Kidney tubule cell (primary cell): ENCODE data around the gene MAST2.
"Not testable (repeated sequence)": the region's sequence is repeated elsewhere in the genome, so short reads cannot be mapped to it uniquely, and the experiment has no call there.

Experiments
- DNase-seq: peaks from one replicate; pipeline ENCODE4 v3.0.0-alpha.2; 2018; ENCODE audit warnings: low spot score

Gene MAST2

DNA sequence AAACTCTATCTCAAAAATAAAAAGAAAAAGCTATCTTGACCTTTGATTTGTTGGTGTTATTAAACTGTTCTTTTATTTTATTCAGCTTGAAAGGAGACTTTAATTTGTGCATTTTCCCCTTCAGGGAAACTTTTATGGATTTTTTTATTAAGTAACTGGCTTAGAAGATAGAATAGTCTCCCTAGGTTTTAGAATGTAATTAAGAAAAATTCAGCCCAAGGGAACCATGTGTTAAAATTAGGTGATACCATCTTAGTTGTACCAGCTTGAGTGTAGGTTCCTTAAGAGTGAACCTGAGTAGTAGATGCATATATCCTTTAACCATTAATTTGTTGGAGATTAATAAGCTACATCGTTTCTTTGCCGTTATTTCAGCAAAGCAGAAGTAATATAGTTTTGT is 11.4 kb downstream of the MAST2 start:
- no peak for DNase-seq

- peak; percentile 67 for DNase-seq
Observed at GRCh38 chr1:45815667-45816458, 12.5 kb downstream of the MAST2 start.

DNA sequence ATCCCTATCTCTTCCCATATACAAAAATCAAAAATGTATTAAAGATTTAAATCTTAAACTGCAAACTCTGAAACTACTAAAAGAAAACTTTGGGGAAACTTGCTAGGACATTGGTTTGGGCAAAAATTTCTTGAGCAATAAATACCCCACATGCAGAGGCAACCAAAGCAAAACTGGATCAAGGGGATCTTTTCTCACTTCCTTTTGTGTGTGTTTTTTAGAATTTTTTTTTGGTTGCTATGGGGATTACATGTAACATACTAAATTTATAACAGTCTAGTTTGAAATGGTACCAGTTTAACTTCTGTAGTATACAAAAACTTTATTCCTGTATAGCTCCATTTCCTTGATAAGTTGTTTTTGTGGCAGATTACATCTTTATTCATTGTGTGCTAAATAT is 16.8 kb downstream of the MAST2 start:
- DNase-seq = no peak

DNA sequence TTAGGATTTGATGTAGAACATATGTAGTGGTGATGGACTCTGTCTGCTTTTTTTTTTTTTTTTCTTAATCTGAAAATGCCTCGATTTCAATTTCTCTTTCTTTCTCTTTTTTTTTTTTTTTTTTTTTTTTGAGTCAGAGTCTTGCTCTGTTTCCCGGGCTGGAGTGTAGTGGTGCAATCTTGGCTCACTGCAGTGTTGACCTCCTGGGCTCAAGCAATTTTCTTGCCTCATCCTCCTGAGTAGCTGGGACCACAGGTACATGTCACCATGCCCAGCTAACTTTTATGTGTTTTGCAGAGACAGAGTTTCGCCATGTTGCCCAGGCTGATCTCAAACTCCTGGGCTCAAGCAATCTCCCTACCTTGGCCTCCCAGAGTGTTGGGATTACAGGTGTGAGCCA is 17.4 kb downstream of the MAST2 start:
- no peak for DNase-seq

DNA sequence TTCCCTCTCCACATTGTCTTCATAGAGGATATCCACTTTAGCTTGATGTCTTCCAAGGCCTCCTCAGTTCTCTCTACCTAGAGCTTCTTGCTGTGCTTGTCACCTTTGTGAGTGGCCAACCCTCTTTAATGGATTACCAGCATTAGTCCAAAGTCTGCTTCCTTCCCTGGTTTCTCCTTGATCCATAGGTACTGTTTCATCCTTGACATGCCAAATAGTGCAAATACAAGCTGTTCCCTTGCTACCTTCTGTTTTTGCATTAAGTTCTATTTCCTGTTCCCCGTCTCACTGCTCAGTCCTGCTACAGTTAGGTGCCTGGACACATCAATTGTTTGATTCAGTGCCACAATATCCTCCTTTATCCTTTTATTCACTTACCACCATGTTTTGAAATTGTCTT is 19.2 kb downstream of the MAST2 start:
- DNase-seq = no peak

DNA sequence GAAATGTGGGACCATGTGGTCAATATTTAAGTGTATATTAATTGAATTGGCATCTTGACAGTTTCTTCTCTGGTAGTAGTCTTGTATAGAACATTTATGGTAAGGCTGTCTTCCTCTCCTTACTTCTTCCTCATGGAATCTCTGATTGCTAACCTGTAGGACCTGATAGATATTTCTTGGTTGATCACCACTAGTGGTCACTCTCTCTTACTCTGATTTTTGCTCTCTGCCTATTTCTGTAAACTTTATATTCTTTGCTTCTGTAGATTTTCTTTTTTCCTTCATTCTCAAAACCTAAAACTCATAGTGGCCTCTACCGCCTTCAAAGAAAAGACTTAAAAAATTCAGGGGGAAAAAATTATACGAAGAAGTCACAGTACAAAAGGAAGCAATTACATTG is 21.2 kb downstream of the MAST2 start:
- no peak for DNase-seq

- DNase-seq = no peak
Observed at GRCh38 chr1:45827256-45827655, 23.8 kb downstream of the MAST2 start.

DNA sequence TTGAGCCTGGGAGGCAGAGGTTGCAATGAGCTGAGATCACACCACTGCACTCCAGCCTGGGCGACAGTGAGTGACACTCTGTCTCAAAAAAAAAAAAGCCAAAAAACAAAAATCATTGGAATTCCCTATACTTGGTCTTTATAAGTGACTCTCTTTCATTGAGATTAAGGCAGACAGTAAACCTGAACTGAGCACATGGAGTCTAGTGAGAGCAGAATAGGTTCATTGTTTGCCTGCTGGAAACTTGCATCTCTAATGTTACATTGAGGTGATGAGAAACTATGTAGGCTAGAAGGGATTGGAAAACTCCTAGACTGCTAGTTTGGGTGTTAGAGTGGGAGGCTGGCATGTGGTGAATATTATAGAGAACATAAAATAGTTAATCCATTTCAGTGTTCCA is 25.4 kb downstream of the MAST2 start:
- no peak for DNase-seq

- no peak for DNase-seq
Observed at GRCh38 chr1:45833361-45833760, 29.9 kb downstream of the MAST2 start.

- no peak for DNase-seq
Observed at GRCh38 chr1:45834689-45835088, 31.3 kb downstream of the MAST2 start.

- no peak for DNase-seq
Observed at GRCh38 chr1:45836451-45836850, 33.0 kb downstream of the MAST2 start.

GRCh38 chr1:45836861-45837260 is 33.4 kb downstream of the MAST2 start:
- not testable (repeated sequence) for DNase-seq

DNA sequence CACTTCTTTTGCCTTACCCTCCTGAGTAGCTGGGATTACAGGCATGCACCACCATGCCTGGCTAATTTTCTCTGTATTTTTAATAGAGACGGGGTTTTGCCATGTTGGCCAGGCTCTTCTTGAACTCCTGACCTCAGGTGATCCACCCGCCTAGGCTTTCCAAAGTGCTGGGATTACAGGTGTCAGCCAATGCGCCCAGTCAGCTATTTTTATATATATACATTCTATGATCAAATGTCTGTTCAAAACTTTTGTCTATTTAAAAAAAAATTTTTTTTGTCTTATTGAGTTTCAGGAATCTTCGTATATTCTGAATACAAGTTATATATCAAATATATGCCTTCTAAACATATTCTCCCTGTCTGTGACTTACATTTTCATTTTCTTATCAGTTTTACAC is 34.9 kb downstream of the MAST2 start:
- DNase-seq = not testable (repeated sequence)

- DNase-seq = peak; percentile 60
Observed at GRCh38 chr1:45840704-45841103, 37.3 kb downstream of the MAST2 start.

DNA sequence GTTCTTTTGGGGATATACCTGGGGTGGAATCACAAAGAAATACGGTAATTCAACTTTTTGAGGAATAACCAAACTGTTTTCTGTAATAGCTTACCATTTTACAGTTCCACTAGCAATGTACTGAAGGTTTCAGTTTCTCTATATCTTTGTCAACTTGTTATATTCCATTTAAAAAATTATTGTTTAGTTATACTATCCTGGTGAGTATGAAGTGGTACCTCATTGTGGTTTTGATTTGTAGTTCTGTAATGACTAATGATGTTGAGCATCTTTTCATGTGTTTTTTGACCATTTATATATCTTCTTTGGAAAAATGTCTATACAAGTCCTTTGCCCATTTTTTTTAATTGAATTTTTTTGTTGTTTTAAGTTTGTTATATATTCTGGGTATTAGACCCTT is 39.4 kb downstream of the MAST2 start:
- DNase-seq = no peak

GRCh38 chr1:45843474-45843905 is 40.1 kb downstream of the MAST2 start:
- DNase-seq = peak; percentile 3

DNA sequence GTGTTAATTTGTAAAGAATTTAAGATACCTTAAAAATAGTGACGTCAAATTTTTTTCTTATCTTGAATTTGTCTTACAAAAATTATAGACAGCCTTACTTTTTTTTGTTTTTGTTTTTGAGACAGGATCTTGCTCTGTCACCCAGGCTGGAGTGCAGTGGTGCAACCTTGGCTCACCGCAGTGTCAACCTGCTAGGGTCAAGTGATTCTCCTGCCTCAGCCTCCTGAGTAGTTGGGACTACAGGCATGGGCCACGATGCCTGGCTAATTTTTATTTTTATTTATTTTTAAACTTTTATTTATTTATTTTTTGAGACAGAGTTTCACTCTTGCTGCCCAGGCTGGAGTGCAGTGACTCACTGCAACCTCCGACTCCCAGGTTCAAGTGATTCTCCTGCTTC is 40.6 kb downstream of the MAST2 start:
- DNase-seq = not testable (repeated sequence)

GRCh38 chr1:45846931-45847330 is 43.5 kb downstream of the MAST2 start:
- no peak for DNase-seq

DNA sequence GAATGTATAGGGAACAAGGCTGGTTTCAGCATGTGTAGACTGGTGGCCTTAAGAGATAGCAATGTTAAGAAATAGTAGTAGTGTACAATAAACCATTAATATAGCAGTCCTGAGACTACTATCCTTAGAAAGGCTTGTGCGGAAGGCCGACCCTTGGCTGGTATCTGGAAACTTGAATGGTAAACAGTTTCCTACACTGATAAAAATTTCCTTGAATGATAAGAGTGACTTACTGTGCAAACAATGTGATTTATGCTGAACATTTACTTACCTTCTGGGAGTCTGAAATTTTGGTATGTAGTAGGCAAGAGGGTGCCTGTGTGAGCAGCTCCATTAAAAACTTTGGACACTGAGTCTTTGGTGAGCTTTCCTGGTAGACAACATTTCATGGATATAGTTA is 44.7 kb downstream of the MAST2 start:
- no peak for DNase-seq

GRCh38 chr1:45848714-45849113 is 45.3 kb downstream of the MAST2 start:
- no peak for DNase-seq

GRCh38 chr1:45850017-45850416 is 46.6 kb downstream of the MAST2 start:
- DNase-seq = no peak

DNA sequence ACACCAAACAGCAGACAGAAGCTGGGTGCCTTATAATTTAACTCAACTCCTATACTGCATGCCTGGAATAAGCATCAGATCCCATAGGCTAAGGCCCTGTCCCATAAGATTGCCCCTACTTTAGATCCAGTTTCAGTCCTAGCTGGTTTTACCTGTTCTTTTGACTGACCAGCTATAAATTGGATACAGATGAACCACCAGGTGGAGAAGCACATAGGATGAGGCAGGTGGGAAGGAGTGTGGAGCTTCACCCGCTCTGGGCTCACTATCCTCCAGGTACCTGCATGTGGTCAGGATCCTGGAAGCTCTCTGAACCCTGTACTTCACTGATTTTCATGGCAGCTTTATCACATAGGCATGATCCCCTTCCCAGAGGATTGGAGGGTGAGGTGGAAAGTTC is 51.3 kb downstream of the MAST2 start:
- DNase-seq = no peak

DNA sequence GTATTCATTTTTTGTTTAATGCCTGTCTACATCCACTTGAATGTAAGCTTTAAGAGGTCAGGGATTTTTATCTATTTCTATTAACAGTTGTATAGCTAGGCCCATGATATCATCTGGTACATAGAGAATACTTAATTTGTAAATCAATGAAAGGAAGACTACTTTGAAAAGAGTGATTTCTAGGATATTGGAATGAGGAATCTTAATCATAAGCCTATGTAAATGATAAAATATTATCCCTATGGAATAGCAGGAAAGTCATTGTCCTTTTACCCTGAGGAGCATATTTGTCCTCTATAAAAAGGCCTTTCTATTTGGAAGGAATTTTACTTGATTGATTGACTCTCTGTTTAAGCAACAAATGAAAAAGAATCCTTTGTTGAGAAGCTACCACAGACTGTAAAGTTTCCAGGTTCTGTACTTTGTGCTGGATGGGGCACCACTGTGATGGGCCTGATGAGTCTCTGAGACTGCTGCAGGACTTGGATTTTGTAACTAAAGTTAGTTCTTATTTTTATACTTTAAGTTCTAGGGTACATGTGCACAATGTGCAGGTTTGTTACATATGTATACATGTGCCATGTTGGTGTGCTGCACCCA is 53.8 kb downstream of the MAST2 start:
- DNase-seq = no peak
